PC-3 (cell line): Measurements from ENCODE around the gene LLGL2.

ENCODE experiments used
- CTCF ChIP-seq: fragments of 300-600 bp; sonication (generic); conservative IDR thresholded peaks from 2 replicates; pipeline ENCODE4 v1.5.1; 2017; ENCODE audit warnings: antibody characterized with exemption, low read depth, mild to moderate bottlenecking, low read length
- EZH2phosphoT487 ChIP-seq: fragments of 300-600 bp; sonication (generic); IDR thresholded peaks from 2 replicates; pipeline ENCODE4 v1.6.1; 2018; ENCODE audit warnings: mild to moderate bottlenecking, antibody characterized with exemption, low read length, borderline replicate concordance

- TF ChIP-seq CTCF (no peak), EZH2phosphoT487 (no peak)
These were observed 63.1 kb downstream of the LLGL2 start for GRCh38 chr17:75588596-75589011.
